GM12891 (cell line): Measurements from ENCODE around the gene TALDO1.

Experiments
- POLR2A ChIP-seq: IDR thresholded peaks from 2 replicates; pipeline ENCODE4 v1.6.1; 2011; ENCODE audit warnings: low read depth, low read length, control low read depth
- POLR2AphosphoS5 ChIP-seq: IDR thresholded peaks from 2 replicates; pipeline ENCODE4 v1.6.1; 2011; ENCODE audit warnings: low read depth, low read length, control low read depth
- POU2F2 ChIP-seq: IDR thresholded peaks from 2 replicates; pipeline ENCODE4 v1.6.1; 2011; ENCODE audit warnings: low read depth, mild to moderate bottlenecking, control low read depth, low read length, moderate library complexity
- SPI1 ChIP-seq: IDR thresholded peaks from 2 replicates; pipeline ENCODE4 v1.6.1; 2011; ENCODE audit warnings: low read depth, low read length, control low read depth
- TAF1 ChIP-seq: IDR thresholded peaks from 2 replicates; pipeline ENCODE4 v1.6.1; 2011; ENCODE audit warnings: low read depth, low read length, control low read depth

DNA sequence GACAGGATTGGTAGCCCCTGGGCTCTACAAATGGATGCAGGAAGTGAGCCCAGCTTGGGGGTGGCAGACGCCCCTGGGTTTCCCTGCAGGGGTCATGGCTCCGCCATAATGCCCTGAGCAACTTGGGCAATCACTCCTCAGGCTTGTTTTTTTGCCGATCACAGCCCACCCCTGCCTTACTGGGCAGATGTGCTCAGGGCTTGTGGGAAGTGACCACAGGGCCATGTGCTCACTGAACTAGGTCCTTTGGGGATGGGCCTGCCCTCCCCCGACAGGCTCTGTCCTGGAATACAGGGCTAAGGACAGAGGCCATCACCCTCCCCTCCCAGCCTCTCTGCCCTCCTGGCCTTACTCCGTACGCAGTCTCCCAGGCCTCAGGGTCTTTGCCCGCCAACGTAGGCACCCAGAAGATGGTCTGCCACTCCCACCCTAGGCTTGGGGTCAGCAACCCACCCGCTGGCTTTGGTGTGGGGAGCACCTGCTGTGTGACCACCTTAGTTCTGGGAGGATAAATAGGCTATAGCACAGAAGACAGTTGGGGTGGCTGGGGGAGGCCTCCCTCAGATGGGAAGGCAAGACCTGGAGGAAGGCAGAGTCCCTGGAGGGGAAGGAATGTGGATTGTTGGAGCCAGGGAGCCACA, 66.3 kb downstream of the TALDO1 start:
- TF ChIP-seq POLR2A = peak; percentile 86
- TF ChIP-seq SPI1 = no peak
- peak; percentile 73 for TF ChIP-seq POLR2AphosphoS5
- no peak for TF ChIP-seq TAF1
- 0 out of 2 replicates have a peak, but pooled peaks have one; percentile 16 for TF ChIP-seq POU2F2
